HG02885 (cell line): Measurements from ENCODE around the gene TFB1M.
"Not testable (repeated sequence)": the region's sequence is repeated elsewhere in the genome, so short reads cannot be mapped to it uniquely, and the experiment has no call there.

Source experiments
- ATAC-seq: cut with Tn5 transposase; IDR thresholded peaks from one replicate; pipeline ENCODE4 v1.9.1; 2021; ENCODE audit warnings: mild to moderate bottlenecking; ENCODE audit not compliant: unreplicated experiment, poor library complexity

TFB1M gene

DNA sequence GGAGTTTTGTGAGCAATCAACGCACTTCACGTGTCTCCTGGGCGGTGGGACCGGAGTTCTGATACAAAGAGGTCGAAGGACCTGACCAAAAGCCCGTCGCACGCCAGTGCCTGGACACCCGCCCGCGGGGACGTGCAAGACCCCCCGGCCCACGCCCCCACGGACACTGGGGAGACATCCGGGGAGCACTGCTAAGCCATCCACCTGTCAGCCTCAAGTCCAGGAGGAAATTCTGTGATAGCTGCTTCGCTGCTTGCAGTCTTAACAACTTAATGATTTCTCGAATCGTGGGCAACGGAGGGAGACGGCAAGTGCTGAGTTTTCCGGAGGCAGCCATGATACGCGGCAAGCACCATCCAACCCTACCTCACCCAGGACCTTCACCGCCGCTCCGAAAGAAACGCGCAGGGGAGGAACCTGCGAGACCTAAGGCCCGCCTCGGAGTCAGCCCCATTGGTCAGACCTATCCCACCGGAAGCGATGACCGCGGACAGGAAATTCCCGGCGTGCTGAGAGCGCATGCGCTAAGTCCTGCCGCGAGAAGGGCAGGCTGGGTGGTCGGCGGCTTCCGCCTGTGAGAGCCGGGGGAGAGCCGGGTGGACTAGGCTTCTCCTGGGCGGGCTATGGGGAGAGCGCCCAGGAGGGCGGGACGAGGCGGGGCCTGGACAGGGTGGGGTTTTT, at the start of gene TFB1M:
Gene TFB1M (minus strand): TSS at position 393 of the 681 bp plus-strand sequence. CDS start 56 bp downstream, at position 337.
- ATAC-seq, result peak; percentile 94

DNA sequence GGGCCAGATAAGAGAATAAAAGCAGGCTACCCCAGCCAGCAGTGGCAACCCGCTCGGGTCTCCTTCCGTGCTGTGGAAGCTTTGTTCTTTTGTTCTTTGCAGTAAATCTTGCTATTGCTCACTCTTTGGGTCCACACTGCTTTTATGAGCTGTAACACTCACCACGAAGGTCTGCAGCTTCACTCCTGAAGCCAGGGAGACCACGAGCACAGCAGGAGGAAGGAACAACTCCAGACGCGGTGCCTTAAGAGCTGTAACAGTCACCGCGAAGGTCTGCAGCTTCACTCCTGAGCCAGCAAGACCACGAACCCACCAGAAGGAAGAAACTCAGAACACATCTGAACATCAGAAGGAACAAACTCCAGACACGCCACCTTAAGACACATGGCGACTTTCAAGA, 49.7 kb upstream of the TFB1M start:
- not testable (repeated sequence) for ATAC-seq

DNA sequence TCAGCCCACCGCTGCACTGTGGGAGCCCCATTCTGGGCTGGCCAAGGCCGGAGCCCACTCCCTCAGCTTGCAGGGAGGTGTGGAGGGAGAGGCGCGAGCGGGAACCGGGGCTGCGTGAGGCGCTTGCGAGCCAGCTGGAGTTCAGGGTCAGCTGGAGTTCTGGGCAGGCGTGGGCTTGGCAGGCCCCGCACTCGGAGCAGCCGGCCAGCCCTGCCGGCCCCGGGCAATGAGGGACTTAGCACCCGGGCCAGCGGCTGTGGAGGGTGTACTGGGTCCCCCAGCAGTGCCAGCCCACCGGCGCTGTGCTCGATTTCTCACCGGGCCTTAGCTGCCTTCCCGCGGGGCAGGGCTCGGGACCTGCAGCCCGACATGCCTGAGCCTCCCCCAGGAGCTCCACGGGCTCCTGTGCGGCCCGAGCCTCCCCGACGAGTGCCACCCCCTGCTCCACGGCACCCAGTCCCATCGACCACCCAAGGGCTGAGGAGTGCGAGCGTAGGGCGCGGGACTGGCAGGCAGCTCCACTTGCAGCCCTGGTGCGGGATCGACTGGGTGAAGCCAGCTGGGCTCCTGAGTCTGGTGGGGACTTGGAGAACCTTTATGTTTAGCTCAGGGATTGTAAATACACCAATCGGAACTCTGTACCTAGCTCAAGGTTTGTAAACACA, 48.8 kb upstream of the TFB1M start:
- ATAC-seq, result not testable (repeated sequence)

DNA sequence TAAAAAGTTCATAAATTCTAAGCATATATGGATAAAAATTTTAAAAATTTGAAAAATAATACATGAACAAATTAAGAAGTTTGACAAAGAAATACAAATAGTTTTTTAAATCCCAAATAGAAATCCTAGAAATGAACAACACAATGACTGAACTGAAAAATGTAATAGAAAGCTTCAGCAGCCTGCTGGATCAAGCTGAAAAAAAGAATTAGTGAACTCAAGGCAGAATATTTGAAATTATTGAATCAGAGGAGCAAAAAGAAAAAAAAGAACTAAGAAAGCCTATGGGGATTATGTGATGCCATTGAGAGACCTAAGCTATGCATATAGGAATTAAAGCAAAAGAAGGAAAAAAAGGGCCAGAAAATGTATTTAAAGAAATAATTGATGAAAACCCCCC, 39.9 kb upstream of the TFB1M start:
- no peak for ATAC-seq

DNA sequence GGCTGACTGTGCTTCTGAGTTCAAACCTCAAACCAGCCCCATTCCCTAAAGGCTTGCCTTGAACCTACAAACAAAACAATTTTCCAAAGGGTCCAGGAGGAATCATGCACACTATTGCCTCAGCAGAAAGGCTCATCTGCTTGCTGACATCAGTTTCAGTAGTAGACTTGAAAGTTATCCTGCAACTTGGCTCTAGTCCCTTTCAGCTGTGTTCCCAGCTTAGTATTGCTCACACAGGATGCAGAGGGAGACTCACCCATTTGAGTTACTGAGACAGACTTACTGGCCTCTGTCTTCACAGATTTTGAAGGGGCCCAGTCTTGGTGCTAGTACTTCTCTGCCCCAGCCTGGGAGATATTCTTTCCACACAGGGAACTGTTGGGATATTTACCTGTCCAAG, 38.5 kb upstream of the TFB1M start:
- ATAC-seq, result no peak

DNA sequence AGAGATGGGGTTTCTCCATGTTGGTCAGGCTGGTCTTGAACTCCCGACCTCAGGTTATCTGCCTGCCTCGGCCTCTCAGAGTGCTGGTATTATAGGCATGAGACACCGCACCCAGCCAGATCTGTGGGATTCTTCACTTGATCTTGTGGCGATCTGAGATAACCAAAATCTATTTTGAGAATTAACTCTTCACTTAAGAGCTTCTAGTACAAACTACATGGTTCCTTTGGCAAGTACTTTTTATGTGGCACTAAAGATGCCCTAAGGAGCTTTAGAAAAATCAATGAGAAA, 37.8 kb upstream of the TFB1M start:
- no peak for ATAC-seq

DNA sequence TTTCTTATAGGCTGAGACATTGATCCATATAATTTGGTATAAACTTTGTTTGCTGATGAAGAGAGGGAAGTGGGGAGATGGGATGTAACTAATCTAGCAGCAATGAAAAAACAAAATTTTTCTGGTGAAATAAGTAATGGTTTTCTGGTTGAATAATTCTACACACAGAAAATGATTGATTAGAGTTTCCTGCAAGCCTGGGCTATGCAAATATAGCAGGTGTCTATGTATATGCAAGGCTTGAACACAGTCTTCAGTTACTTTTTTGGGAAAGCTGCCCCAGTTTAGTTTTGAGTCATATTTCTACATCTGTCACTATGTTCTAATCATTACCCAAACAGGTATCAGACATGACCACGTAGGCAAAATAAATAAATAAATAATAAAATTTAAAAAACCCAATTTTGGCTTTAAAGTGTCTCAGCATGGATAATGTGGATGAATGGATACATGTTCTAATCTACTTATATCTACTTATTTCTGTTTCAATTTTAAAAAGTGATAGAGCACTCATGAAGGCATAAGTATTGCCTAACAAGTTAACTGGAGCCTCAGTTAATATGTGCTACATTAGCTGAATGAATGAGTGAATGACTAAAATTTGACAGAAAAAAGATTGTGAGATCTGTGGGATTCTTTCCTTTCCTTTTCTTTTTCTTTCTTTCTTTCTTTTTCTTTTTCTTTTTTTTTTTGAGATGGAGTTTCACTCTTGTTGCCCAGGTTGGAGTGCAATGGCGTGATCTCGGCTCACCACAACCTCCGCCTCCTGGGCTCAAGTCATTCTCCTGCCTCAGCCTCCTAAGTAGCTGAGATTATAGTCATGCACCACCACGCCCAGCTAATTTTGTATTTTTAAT, 37.2 kb upstream of the TFB1M start:
- peak; percentile 94 for ATAC-seq

DNA sequence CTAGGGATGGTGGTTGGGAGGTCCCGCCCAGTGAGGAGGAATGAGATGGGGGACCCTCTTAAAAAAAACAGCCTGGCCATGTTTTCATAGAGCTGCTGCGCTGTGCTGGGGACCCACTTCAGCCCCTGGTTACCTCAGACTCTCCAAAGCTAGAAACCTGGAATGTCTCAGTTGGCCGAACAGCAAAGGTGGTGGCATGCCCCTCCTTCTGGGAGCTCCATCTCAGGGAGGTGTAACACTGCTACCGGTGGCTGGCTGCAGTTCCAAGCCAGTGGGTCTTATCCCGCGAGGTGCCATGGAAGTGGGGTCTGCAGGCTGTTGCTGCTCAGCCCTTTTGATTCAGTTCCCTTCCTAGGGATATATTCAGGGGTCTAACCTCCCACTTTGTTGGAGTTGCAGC, 35.7 kb upstream of the TFB1M start:
- ATAC-seq, result no peak

DNA sequence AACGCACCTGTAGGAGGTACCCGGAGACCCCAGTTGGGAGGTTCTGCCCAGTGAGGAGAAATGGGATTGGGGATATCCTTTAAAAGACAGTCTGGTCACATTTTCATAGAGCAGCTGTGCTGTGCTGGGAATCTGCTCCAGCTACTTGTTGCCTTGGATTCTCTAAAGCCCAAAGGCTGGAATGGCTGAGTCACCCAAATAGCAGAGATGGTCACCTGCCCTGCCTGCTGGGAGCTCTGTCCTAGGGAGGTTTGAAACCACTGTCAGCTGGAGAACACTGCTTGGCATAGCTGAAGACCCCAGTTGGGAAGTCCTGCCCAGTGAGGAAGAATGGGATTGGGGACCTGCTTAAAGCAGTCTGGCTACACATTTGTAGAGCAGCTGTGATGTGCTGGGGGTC, 34.8 kb upstream of the TFB1M start:
- no peak for ATAC-seq

DNA sequence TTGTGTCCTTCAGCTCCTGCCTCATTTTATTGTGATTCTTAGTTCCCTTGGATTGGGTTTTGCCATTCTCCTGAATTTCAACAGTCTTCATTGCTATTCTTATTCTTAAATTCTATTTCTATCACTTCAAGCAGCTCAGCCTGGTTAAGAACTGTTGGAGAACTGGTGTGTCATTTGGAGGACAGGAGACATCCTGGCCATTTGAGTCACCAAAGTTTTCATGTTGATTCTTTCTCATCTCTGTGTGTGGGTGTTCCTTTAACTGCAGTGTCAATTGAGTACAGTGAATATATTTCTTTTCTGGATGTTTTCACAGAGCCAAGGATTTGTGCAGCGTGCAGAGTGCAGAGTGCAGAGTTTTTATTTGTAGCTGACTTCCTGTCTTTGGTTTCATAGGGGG, 33.5 kb upstream of the TFB1M start:
- ATAC-seq, result no peak

DNA sequence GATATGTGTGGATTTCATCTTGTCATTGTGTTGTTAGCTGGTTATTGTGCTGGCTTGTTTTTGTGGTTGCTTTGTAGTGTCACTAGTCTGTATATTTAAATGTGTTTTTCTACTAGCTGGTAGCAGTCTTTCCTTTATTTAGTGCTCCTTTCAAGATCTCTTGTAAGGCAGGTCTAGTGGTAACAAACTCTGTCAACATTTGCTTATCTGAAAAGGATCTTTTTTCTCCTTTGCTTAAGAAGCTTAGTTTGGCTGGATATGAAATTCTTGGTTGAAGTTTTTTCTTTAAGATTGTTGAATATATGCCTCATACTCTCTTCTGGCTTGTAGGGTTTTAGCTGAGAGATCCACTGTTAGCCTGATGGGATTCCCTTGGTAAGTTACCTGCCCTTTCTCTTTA, 32.7 kb upstream of the TFB1M start:
- no peak for ATAC-seq

DNA sequence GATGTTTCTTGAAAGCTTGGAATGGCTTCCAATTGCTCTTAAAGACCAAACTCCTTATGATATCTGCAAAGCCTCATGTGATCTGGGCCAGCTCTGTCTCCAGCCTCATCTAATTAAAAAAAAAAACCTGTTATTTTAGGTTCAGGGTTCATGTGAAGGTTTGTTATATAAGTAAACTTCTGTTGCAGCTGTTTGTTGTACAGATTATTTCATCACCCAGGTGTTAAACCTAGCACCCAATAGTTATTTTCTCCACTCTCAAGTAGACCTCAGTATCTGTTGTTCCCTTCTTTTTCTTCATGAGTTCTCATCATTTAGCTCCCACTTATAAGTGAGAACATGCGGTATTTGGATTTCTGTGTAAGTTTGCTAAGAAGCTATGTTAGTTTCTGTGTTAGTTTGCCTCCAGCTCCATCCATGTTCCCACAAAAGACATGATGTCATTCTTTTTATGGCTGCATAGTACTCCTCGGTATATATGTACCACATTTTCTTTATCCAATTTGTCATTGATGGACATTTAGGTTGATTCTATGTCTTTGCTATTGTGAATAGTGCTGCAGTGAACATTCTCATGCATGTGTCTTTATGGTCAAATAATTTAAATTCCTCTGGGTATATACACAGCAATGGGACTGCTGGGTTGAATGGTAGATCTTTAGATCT, 30.2 kb upstream of the TFB1M start:
- ATAC-seq, result no peak

DNA sequence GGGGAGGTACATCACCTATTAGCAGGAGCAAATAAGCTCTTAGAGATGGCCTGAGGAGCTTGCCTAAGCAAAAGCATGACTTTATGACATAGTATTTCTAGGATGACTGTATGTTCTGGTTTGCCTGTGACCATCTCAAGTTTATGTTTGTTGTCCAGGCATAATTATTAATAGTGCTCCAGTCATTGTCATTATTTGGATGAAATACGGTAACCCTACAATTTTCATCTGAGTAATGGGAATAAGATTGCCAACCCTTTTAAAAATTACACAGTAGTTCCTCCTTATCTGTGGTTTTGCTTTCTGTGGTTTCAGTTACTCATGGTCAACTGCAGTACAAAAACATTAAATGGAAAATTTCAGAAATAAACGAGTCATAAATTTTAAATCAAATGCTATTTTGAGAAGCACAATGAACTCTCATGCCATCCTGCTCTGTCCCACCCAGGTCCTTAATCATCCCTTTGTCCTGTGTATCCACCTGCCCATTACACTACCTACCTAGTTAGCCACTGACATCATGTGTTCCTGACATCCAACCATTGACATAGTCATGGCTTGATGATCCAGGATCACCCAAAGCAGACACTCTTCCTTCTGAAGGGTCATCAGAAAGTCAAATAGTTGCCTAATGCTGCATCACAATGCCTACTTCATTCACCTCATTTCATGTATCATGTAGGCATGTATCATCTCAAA, 27.0 kb upstream of the TFB1M start:
- ATAC-seq, result peak; percentile 77

DNA sequence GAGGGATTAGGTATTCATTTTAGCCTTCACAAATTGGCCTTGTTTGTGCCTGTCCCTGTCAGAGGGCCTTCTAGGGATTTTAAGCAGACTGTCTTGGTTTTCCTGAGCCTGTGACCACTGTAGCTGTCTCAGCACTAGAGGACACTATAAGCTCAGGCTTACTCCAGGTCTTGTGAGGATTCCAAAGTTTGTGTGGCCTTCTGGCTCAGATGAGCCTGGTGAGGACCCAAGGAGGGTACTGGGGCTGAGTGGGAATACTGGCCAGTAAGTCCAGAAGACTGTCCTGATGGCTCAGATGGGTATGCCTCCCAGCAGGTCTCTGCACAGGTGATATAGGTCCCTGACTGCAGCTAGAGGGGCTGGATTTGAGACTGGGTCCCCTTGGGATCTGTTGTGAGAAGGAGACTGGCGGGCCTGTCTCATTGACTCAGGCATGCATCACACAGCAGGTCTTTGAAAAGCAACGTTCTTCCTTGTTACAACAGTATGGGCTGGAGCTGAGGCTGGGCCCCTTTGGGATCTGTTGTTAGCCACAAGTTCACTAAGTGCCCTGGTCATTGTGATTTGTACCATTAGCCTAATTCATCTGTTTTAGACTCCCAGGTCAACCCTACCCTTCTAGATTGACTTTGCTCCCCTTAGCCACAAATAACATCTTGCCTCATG, 26.3 kb upstream of the TFB1M start:
- ATAC-seq, result peak; percentile 30

DNA sequence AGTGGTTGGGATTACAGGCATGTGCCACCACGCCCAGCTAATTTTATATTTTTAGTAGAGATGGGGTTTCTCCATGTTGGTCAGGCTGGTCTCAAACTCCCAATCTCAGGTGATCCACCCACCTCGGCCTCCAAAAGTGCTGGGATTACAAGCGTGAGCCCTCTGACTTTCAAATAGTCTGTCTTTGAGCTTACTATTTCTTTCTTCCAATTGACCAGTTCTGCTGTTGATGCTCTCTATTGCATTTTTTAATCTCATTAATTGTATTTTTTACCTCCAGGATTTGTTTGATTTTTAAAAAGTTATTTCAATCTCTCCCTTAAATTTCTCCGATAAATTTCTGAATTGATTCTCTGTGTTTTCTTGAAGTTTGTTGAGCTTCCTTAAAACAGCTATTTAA, 25.6 kb upstream of the TFB1M start:
- not testable (repeated sequence) for ATAC-seq

DNA sequence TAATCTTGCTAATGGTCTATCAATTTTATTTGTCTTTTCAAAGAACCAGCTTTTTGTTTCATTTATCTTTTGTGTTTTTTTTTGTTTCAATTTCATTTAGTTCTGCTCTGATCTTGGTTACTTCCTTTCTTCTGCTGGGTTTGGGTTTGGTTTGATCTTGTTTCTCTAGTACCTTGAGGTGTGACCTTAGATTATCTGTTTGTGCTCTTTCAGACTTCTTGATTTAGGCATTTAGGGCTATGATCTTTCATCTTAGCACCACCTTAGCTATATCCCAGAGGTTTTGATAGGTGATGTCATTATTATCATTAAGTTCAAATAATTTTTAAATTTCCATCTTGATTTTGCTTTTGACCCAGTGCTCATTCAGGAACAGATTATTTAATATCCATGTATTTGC, 24.0 kb upstream of the TFB1M start:
- not testable (repeated sequence) for ATAC-seq

DNA sequence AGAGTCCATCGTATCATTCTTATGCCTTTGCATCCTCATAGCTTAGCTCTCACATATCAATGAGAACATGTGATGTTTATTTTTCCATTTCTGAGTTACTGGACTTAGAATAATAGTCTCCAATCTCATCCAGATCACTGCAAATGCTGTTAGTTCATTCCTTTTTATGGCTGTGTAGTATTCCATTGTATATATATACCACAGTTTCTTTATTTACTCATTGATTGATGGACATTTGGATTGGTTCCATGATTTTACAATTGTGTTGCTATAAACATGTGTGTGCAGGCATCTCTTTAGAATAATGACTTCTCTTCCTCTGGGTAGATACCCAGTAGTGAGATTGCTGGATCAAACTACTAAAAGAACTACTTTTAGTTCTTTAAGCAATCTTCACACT, 21.0 kb upstream of the TFB1M start:
- no peak for ATAC-seq

DNA sequence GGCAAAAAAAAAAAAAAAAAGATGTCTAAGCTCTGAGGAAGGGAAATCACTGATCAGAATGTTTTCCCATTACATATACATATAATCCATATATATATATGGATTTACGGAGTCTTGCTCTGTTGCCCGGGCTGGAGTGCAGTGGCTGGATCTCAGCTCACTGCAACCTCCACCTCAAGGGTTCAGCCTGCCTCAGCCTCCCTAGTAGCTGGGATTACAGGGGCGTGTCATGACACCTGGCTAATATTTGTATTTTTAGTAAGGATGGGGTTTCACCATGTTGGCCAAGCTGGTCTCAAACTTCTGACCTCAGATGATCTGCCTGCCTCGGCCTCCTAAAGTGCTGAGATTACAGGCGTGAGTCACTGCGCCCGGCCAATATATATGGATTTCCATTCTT, 19.8 kb upstream of the TFB1M start:
- not testable (repeated sequence) for ATAC-seq

DNA sequence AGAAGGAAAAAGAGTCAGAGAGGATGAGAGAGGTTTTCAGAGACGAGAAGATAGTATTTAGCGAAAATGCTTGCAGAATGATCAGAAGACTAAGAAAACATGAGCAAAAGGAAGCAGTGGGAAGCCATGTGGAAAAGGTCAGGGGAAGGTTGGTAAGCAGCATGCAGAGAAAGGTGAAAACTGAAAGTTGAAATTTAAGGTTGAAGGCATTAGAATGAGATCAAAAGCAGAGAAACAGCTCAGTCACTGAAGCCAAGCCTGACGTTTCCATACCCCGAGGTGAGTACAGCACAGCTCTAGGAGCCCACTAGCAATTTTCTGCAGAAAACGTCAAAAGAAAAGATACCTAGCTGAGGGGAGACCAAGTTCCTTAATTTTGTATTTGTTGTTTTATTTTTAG, 19.1 kb upstream of the TFB1M start:
- ATAC-seq, result peak; percentile 88

DNA sequence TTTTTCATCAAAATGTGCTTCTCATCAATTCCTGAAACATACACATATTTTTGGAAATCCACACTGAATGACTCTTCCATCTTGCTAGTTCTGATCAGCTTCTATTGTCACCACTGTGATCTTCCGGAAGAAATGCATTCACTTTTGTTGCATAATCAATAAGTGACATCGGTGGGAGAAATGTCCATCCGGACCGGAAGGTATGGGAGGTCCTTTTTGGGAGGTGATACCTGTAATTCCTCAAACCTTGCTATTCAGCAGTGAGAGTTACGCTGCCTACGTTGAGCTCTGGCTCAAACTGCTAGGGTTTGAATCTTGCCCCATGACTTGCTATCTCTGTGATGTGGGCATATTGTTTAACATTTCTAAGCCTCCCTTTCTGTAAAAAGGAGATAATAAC, 16.6 kb upstream of the TFB1M start:
- no peak for ATAC-seq
